Measurements from ENCODE around the gene B3GNT4. TPM values are rescaled to one million over a fixed set of nuclear protein-coding genes. Genes with fewer than 3 reads are reported as not detected.

Gene B3GNT4
- total RNA-seq (2021) (2.8 and 3.1 TPM in 2 replicates), Bru-seq, nascent RNA (percentile 26 among the genes with signal in this experiment), BruChase-seq, experiment 1, labeled RNA remaining after a 2-hour chase (percentile 30 among the genes with signal in this experiment), BruChase-seq, experiment 2, labeled RNA remaining after a 6-hour chase (percentile 28 among the genes with signal in this experiment)
- long read RNA-seq, partial matches to known transcripts: 0 of 3 reads
- long read RNA-seq, other reads (novel, unspliced or antisense): 0 of 3 reads

DNA sequence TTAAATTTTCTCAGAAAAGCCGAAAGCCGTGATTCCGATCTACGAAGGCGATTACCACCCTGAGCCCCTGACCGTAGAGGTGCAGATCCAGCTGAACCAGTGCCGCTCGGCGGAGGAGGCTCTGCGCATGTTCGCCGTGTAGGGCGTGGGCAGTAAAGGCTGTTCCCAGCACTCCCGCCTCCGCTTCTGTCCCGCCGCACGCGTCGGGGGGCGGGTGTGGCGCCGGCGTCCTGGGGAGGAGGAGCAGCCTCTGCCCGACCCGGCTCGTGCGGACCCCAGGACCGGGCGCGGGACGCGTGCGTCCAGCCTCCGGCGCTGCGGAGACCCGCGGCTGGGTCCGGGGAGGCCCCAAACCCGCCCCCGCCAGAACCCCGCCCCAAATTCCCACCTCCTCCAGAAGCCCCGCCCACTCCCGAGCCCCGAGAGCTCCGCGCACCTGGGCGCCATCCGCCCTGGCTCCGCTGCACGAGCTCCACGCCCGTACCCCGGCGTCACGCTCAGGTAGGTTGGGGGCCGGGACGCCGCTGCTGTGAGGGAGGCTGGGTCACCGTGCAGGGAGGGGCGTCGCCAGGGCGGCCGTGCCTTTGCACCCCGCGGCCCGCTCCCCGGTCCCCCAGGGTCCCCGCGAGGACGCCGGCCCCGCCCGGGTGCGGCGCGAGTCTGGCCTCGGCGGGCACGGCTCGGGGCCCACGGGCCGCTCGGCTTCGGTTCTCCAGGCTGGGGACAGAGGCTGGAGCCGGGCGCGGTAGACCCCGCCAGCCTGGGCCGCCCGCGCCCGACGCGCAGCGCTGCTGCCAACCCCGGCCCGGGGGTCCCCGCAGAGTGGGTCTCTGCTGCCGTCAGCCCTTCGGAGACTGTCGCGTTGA, at the start of gene B3GNT4:
TSS of gene B3GNT4 (plus strand) at position 409 of the 866 bp plus-strand sequence. CDS start 910 bp downstream, outside the sequence.
- Histone ChIP-seq H3K27ac (no peak within 1 kb of the TSS), H3K9me3 (ENCODE audit: insufficient read depth, low read depth) (no peaks in the 10 kb centered on the region), H3K4me2 (peak within 1 kb of the TSS; percentile 85), H3K27me3 (ENCODE audit: insufficient read depth, low read depth) (no peaks in the 10 kb centered on the region), H3F3A (ENCODE audit: insufficient read depth, low read depth) (peaks cover 29% of the 10 kb centered on the region; the same call in 1 of the 2 replicates), H3K4me3 (peak within 1 kb of the TSS; percentile 57), H4K20me1 (ENCODE audit: insufficient read depth) (no peaks in the 10 kb centered on the region), H3K79me2 (ENCODE audit: low read depth) (no peaks in the 10 kb centered on the region), H3K36me3 (ENCODE audit: low read depth) (no peaks in the 10 kb centered on the region), H2AFZ (peak within 1 kb of the TSS; percentile 83), H3K4me1 (replicated peaks; ENCODE audit: insufficient read depth) (peaks cover 6% of the 10 kb centered on the region; the same call in 1 of the 2 replicates), H3K9me2 (ENCODE audit: insufficient read depth) (no peaks in the 10 kb centered on the region)
- TF ChIP-seq EZH2 (IDR thresholded peaks at IDR 0.05; ENCODE audit: low read depth): no peak
- TF ChIP-seq CTCF (conservative IDR thresholded peaks at IDR 0.05): no peak
- no TSS peak for BruUV-seq (replicated peaks)
- intact Hi-C loops (cut with micrococcal nuclease; ENCODE audit: unreplicated experiment): no loop called here
- POLR2A ChIA-PET (ENCODE audit: unreplicated experiment): interaction anchor here (0.6 to 0.7 kb wide), 2 partner anchors 131 to 417 kb away, joined by 3 to 5 read pairs; no protein-coding TSS in a partner anchor
- CTCF ChIA-PET: no interaction called here
- peak in 1 of 2 experiments; percentile 76 for DNase-seq

DNA sequence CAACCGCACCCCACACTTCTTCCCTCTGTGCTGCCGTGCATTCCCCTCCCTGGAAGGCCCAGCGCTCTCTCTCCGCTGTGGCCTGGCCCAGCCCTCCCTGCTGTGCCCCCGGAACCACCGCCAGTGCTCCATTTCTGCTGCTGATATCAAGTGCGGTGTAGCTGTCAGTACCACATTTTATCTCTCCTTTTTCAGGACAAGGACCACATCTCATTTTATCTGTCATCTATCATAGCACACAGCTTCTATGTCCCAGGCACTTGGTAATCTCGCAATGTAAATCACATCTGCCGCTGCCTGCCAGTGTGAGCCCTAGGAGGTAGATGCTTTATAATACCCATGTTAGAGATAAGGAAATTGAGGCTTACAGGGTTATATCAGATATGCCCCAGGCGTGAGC, 47.8 kb upstream of the B3GNT4 start:
- CTCF ChIA-PET: interaction anchor here (0.7 kb wide), 1 partner anchor 727 kb away, joined by 3 read pairs; no protein-coding TSS in a partner anchor
- Histone ChIP-seq H3K36me3 (ENCODE audit: low read depth) (no peaks in the 10 kb centered on the region), H3K27me3 (ENCODE audit: insufficient read depth, low read depth) (no peaks in the 10 kb centered on the region), H3K4me1 (replicated peaks; ENCODE audit: insufficient read depth) (no peaks in the 10 kb centered on the region), H3K9me3 (ENCODE audit: insufficient read depth, low read depth) (no peaks in the 10 kb centered on the region), H3K9me2 (ENCODE audit: insufficient read depth) (no peaks in the 10 kb centered on the region), H4K20me1 (ENCODE audit: insufficient read depth) (no peaks in the 10 kb centered on the region), H3K79me2 (ENCODE audit: low read depth) (no peaks in the 10 kb centered on the region), H3K27ac (no peak overlapping the region), H3K4me3 (no peak overlapping the region), H3F3A (ENCODE audit: insufficient read depth, low read depth) (no peaks in the 10 kb centered on the region), H3K4me2 (no peak overlapping the region), H2AFZ (no peak overlapping the region)
- BruUV-seq (replicated peaks): no TSS peak
- POLR2A ChIA-PET (ENCODE audit: unreplicated experiment): no interaction called here
- no peak for TF ChIP-seq EZH2 (IDR thresholded peaks at IDR 0.05; ENCODE audit: low read depth)
- TF ChIP-seq CTCF (conservative IDR thresholded peaks at IDR 0.05): no peak
- intact Hi-C loops (cut with micrococcal nuclease; ENCODE audit: unreplicated experiment): no loop called here
- no peak for DNase-seq

GRCh38 chr12:122158700-122159285, 44.7 kb upstream of the B3GNT4 start:
- ChIA-PET CTCF (no interaction called here), POLR2A (ENCODE audit: unreplicated experiment) (no interaction called here)
- Histone ChIP-seq H3K27me3 (ENCODE audit: insufficient read depth, low read depth) (no peaks in the 10 kb centered on the region), H3F3A (ENCODE audit: insufficient read depth, low read depth) (no peaks in the 10 kb centered on the region), H3K27ac (no peak overlapping the region), H4K20me1 (ENCODE audit: insufficient read depth) (no peaks in the 10 kb centered on the region), H3K79me2 (ENCODE audit: low read depth) (no peaks in the 10 kb centered on the region), H3K9me3 (ENCODE audit: insufficient read depth, low read depth) (no peaks in the 10 kb centered on the region), H3K4me3 (no peak overlapping the region), H3K36me3 (ENCODE audit: low read depth) (no peaks in the 10 kb centered on the region), H3K4me1 (replicated peaks; ENCODE audit: insufficient read depth) (no peaks in the 10 kb centered on the region), H3K9me2 (ENCODE audit: insufficient read depth) (no peaks in the 10 kb centered on the region), H3K4me2 (no peak overlapping the region), H2AFZ (no peak overlapping the region)
- BruUV-seq (replicated peaks): no TSS peak
- intact Hi-C loops (cut with micrococcal nuclease; ENCODE audit: unreplicated experiment): no loop called here
- no peak for DNase-seq
- TF ChIP-seq CTCF (conservative IDR thresholded peaks at IDR 0.05): no peak
- TF ChIP-seq EZH2 (IDR thresholded peaks at IDR 0.05; ENCODE audit: low read depth): no peak
